Thoracic aorta (tissue), 2 donors: ENCODE results near the gene GATC. TPM values are rescaled to one million over a fixed set of nuclear protein-coding genes. Genes with fewer than 3 reads are reported as not detected.

Experiments
- ATAC-seq: fragments of 150-250 bp; one replicate; pipeline ENCODE4 v1.8.0; 2017; ENCODE audit warnings: low read depth; ENCODE audit not compliant: insufficient number of reproducible peaks, low FRiP score
- DNase-seq: peaks from one replicate; pipeline ENCODE4 v3.0.0-alpha.2; 2020; ENCODE audit warnings: low spot score
- H3K27ac ChIP-seq, 2 donors: fragments of 200-600 bp; sonication (generic); 1 replicate in 1 of 2; 2 replicates in 1 of 2; pipeline ENCODE4 v1.5.1; 2016; ENCODE audit warnings: mild to moderate bottlenecking in 2 of 2, moderate library complexity in 2 of 2
- H3K27me3 ChIP-seq: fragments of 200-600 bp; sonication (generic); replicated peaks from 2 replicates; pipeline ENCODE4 v1.6.0; 2016; ENCODE audit warnings: mild to moderate bottlenecking; ENCODE audit not compliant: insufficient read depth
- H3K36me3 ChIP-seq: fragments of 200-600 bp; sonication (generic); one replicate; pipeline ENCODE4 v1.5.1; 2016
- H3K4me1 ChIP-seq, 2 donors: fragments of 200-600 bp; sonication (generic); 1 replicate in 1 of 2; 2 replicates in 1 of 2; pipeline versions ENCODE4 v1.5.1 to v1.6.0; 2016; ENCODE audit warnings: low read depth in 2 of 2, mild to moderate bottlenecking in 1 of 2; ENCODE audit not compliant: control insufficient read depth in 1 of 2
- H3K4me3 ChIP-seq: fragments of 200-600 bp; sonication (generic); 2 replicates; pipeline ENCODE4 v1.5.1; 2016; ENCODE audit warnings: mild to moderate bottlenecking
- H3K9me3 ChIP-seq: fragments of 200-600 bp; sonication (generic); 2 replicates; pipeline ENCODE4 v1.5.1; 2016
- CTCF ChIP-seq: fragments of 200-600 bp; sonication (generic); IDR thresholded peaks from one replicate; pipeline ENCODE4 v1.5.1; 2019; ENCODE audit warnings: antibody characterized with exemption
- total RNA-seq, 2 donors: library from RNA; depleted of rRNA; stranded (reverse); fragments of >200 nt; gene quantifications; one replicate each; pipeline versions ENCODE4 v1.1.0 to v1.2.3, GENCODE V29; 2016

The GATC gene
- total RNA-seq, 2 donors from 2014 or later, result 16.9 to 17.7 TPM

- ATAC-seq, result no peak
Measured at GRCh38 chr12:120489018-120489417, 42.8 kb downstream of the GATC start.

GRCh38 chr12:120490325-120490724 lies 44.1 kb downstream of the GATC start:
- Histone ChIP-seq H3K27me3 (no peaks in the 10 kb centered on the region), H3K4me1 (peaks cover 0 to 22% of the 10 kb centered on the region in 2 donors), H3K4me3 (no peak overlapping the region), H3K9me3 (no peaks in the 10 kb centered on the region), H3K36me3 (peaks cover 3% of the 10 kb centered on the region), H3K27ac (peak overlapping the region; percentile 46 to 60)
- TF ChIP-seq CTCF, result no peak
- no peak for DNase-seq
- no peak for ATAC-seq

More at GRCh38 chr12:120489018-120489417, 42.8 kb downstream of the GATC start:
- Histone ChIP-seq H3K36me3 (peaks cover 3% of the 10 kb centered on the region), H3K4me1 (peaks cover 0 to 12% of the 10 kb centered on the region in 2 donors), H3K27ac (no peak overlapping the region), H3K4me3 (no peak overlapping the region), H3K27me3 (no peaks in the 10 kb centered on the region), H3K9me3 (no peaks in the 10 kb centered on the region)
- TF ChIP-seq CTCF, result no peak
- no peak for DNase-seq

GRCh38 chr12:120490833-120491512 lies 44.7 kb downstream of the GATC start:
- Histone ChIP-seq H3K27me3 (no peaks in the 10 kb centered on the region), H3K9me3 (no peaks in the 10 kb centered on the region), H3K36me3 (peaks cover 3% of the 10 kb centered on the region), H3K4me3 (no peak overlapping the region), H3K27ac (peak overlapping the region; percentile 46 to 60), H3K4me1 (peaks cover 0 to 23% of the 10 kb centered on the region in 2 donors)
- no peak for TF ChIP-seq CTCF
- DNase-seq, result no peak
- ATAC-seq, result no peak

GRCh38 chr12:120495186-120495730 lies 49.0 kb downstream of the GATC start:
- no peaks in the 10 kb centered on the region for H3K9me3 ChIP-seq
- peaks cover 6 to 43% of the 10 kb centered on the region in 2 donors for H3K4me1 ChIP-seq
- H3K4me3 ChIP-seq, result peak overlapping the region; percentile 90
- no peak for ATAC-seq
- H3K27me3 ChIP-seq, result no peaks in the 10 kb centered on the region
- no peaks in the 10 kb centered on the region for H3K36me3 ChIP-seq
- no peak for TF ChIP-seq CTCF
- H3K27ac ChIP-seq, result no peak overlapping the region
- no peak for DNase-seq

GRCh38 chr12:120495731-120496412 lies 49.6 kb downstream of the GATC start, which contains the start of gene DYNLL1:
Gene DYNLL1, plus strand, starts transcription at chr12:120496113. Its CDS starts 309 bp downstream, at chr12:120496422.
- Histone ChIP-seq H3K4me1 (peaks cover 6 to 38% of the 10 kb centered on the region in 2 donors), H3K27me3 (no peaks in the 10 kb centered on the region), H3K27ac (peak within 1 kb of the TSS; percentile 74 to 93), H3K4me3 (peak within 1 kb of the TSS; percentile 90), H3K9me3 (no peaks in the 10 kb centered on the region), H3K36me3 (peaks cover 3% of the 10 kb centered on the region)
- DNase-seq (peak; percentile 88), ATAC-seq (peak; percentile 98)
- TF ChIP-seq CTCF, result peak; percentile 10
